ENCODE data around the gene AXDND1. TPM values are rescaled to one million over a fixed set of nuclear protein-coding genes. Genes with fewer than 3 reads are reported as not detected.

The AXDND1 gene
- total RNA-seq, 4 donors from 2014 or later = not detected

- Histone ChIP-seq H3K9me3 (no peaks in the 10 kb centered on the region), H3K4me1 (no peaks in the 10 kb centered on the region), H3K4me3 (no peak overlapping the region), H3K27me3 (no peaks in the 10 kb centered on the region), H3K36me3 (no peaks in the 10 kb centered on the region), H3K27ac (no peak overlapping the region)
- TF ChIP-seq, protein P1, sequence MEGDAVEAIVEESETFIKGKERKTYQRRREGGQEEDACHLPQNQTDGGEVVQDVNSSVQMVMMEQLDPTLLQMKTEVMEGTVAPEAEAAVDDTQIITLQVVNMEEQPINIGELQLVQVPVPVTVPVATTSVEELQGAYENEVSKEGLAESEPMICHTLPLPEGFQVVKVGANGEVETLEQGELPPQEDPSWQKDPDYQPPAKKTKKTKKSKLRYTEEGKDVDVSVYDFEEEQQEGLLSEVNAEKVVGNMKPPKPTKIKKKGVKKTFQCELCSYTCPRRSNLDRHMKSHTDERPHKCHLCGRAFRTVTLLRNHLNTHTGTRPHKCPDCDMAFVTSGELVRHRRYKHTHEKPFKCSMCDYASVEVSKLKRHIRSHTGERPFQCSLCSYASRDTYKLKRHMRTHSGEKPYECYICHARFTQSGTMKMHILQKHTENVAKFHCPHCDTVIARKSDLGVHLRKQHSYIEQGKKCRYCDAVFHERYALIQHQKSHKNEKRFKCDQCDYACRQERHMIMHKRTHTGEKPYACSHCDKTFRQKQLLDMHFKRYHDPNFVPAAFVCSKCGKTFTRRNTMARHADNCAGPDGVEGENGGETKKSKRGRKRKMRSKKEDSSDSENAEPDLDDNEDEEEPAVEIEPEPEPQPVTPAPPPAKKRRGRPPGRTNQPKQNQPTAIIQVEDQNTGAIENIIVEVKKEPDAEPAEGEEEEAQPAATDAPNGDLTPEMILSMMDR (IDR thresholded peaks at IDR 0.05 in 4 of 5, conservative IDR thresholded peaks at IDR 0.05 in 1 of 5) = no peak
- TF ChIP-seq POLR2A (IDR thresholded peaks at IDR 0.05) = no peak
- intact Hi-C loops (cut with DNase I; ENCODE audit: low total_unique reads) = no loop called here
- in situ Hi-C loops (cut with MboI; ENCODE audit: low sequenced_read_pairs in 4 of 4) = no loop called here
- DNase-seq = no peak
- ATAC-seq = no peak
Measured at GRCh38 chr1:179474713-179475112, 108.9 kb downstream of the AXDND1 start.

DNA sequence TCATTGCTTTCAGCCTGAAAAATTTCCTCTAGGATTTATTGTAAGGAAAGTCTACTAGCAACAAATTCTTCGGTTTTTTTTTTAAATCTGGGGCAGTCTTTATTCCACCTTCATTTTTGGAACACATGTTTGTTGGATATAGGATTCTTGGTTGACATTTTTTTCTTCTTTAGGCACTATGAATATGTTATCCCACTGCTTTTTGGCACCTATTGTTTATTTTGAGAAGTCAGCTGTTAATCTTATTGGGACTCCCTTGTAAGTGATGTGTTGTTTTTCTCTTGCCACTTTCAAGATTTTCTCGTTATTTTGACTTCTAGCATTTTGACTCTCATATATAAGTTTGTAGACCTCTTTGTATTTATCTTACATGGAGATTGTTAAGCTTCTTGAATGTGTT lies 110.7 kb downstream of the AXDND1 start:
- Histone ChIP-seq H3K36me3 (no peaks in the 10 kb centered on the region), H3K9me3 (no peaks in the 10 kb centered on the region), H3K27ac (no peak overlapping the region), H3K27me3 (no peaks in the 10 kb centered on the region), H3K4me3 (no peak overlapping the region), H3K4me1 (no peaks in the 10 kb centered on the region)
- ATAC-seq (no peak), DNase-seq (no peak)
- intact Hi-C loops (cut with DNase I; ENCODE audit: low total_unique reads) (no loop called here), in situ Hi-C loops (cut with MboI; ENCODE audit: low sequenced_read_pairs in 4 of 4) (no loop called here)
- TF ChIP-seq, protein P1 (IDR thresholded peaks at IDR 0.05 in 4 of 5, conservative IDR thresholded peaks at IDR 0.05 in 1 of 5) = no peak
- TF ChIP-seq POLR2A (IDR thresholded peaks at IDR 0.05) = no peak

DNA sequence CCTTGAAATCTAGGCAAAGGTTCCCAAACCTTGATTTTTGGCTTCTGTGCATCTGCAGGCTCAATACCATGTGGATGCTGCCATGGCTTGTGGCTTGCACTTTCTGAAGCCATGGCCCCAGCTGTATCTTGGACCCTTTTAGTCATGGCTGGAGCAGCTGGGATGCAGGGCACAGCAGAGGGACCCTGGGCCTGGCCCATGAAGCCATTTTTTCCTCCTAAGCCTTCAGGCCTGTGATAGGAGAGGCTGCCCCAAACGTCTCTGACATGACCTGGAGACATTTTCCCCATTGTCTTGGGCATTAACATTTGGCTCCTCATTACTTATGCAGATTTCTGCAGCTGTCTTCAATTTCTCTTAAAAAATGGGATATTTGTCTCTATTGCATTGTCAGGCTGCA lies 112.6 kb downstream of the AXDND1 start:
- Histone ChIP-seq H3K27me3 (no peaks in the 10 kb centered on the region), H3K27ac (no peak overlapping the region), H3K36me3 (no peaks in the 10 kb centered on the region), H3K4me1 (no peaks in the 10 kb centered on the region), H3K4me3 (no peak overlapping the region), H3K9me3 (no peaks in the 10 kb centered on the region)
- intact Hi-C loops (cut with DNase I; ENCODE audit: low total_unique reads) = no loop called here
- in situ Hi-C loops (cut with MboI; ENCODE audit: low sequenced_read_pairs in 4 of 4) = no loop called here
- no peak for ATAC-seq
- no peak for DNase-seq
- TF ChIP-seq POLR2A (IDR thresholded peaks at IDR 0.05) = no peak
- TF ChIP-seq, protein P1 (IDR thresholded peaks at IDR 0.05 in 4 of 5, conservative IDR thresholded peaks at IDR 0.05 in 1 of 5) = no peak

- Histone ChIP-seq H3K4me3 (no peak overlapping the region), H3K36me3 (no peaks in the 10 kb centered on the region), H3K4me1 (no peaks in the 10 kb centered on the region), H3K27ac (no peak overlapping the region), H3K9me3 (peaks cover 0 to 3% (median 0%) of the 10 kb centered on the region in 3 donors), H3K27me3 (no peaks in the 10 kb centered on the region)
- no peak for DNase-seq
- no peak for ATAC-seq
- in situ Hi-C loops (cut with MboI; ENCODE audit: low sequenced_read_pairs in 4 of 4) = no loop called here
- TF ChIP-seq, protein P1 (IDR thresholded peaks at IDR 0.05 in 4 of 5, conservative IDR thresholded peaks at IDR 0.05 in 1 of 5) = no peak
- TF ChIP-seq POLR2A (IDR thresholded peaks at IDR 0.05) = no peak
- intact Hi-C loops (cut with DNase I; ENCODE audit: low total_unique reads) = no loop called here
Measured at GRCh38 chr1:179490611-179491010, 124.8 kb downstream of the AXDND1 start.

DNA sequence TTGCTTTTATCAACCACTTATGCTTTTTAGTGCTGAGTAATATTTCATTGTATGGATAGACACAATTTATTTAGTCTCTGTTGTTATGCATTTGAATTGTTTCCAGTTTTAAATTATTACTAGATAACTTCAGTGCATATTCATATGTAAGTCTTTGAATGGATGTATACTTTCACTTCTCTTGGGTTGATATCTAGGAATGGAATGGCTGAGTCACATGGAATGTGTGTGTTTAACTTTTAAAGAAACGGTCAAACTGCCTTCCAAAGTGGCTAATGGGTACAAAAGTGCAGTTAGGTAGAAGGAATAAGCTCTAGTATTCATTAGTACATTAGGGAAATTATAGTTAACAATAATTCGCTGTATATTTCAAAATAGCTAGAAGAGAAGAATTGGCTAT lies 127.6 kb downstream of the AXDND1 start:
- Histone ChIP-seq H3K4me1 (no peaks in the 10 kb centered on the region), H3K9me3 (no peaks in the 10 kb centered on the region), H3K4me3 (no peak overlapping the region), H3K36me3 (no peaks in the 10 kb centered on the region), H3K27ac (no peak overlapping the region), H3K27me3 (no peaks in the 10 kb centered on the region)
- no peak for DNase-seq
- in situ Hi-C loops (cut with MboI; ENCODE audit: low sequenced_read_pairs in 4 of 4) (no loop called here), intact Hi-C loops (cut with DNase I; ENCODE audit: low total_unique reads) (no loop called here)
- ATAC-seq = no peak
- TF ChIP-seq POLR2A (IDR thresholded peaks at IDR 0.05) = no peak
- TF ChIP-seq, protein P1 (IDR thresholded peaks at IDR 0.05 in 4 of 5, conservative IDR thresholded peaks at IDR 0.05 in 1 of 5) = no peak

All from gastrocnemius medialis (tissue), 4 donors.